ENCODE measurements around the gene MAN1C1.

The MAN1C1 gene

DNA sequence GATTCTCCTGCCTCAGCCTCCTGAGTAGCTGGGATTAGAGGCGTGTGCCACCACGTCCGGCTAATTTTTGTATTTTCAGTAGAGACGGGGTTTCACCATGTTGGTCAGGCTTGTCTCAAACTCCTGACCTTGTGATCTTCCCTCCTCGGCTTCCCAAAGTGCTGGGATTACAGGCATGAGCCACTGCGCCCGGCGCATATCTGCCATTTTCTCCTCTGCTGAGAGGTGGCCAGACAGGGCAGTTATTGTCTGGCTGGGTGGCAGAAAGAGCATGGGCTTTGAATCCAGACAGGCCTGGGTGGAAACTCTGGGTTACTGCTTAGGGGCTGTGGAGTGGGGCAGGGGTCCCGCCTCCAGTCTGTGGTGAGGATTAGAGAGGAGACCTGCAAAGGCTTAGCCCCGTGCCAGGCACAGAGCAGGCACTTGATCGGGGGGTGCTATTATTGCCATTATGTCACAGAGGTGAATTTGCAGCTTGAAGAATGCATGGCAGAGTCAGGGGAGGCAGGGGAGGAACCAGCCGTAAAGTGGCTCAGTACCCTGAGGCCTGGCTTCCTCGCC, 73.9 kb downstream of the MAN1C1 start:
- Histone ChIP-seq H3K27me3 (no peaks in the 10 kb centered on the region), H3K4me1 (ENCODE audit: control insufficient read depth in 1 of 2, insufficient read depth in 1 of 2, low read depth in 1 of 2, low read length in 1 of 2) (no peaks in the 10 kb centered on the region), H3K9me3 (no peaks in the 10 kb centered on the region), H3K27ac (no peak overlapping the region), H3K36me3 (no peaks in the 10 kb centered on the region), H3K4me3 (ENCODE audit: low read depth in 1 of 2, low read length in 1 of 2) (no peak overlapping the region)
- TF ChIP-seq, protein P1, sequence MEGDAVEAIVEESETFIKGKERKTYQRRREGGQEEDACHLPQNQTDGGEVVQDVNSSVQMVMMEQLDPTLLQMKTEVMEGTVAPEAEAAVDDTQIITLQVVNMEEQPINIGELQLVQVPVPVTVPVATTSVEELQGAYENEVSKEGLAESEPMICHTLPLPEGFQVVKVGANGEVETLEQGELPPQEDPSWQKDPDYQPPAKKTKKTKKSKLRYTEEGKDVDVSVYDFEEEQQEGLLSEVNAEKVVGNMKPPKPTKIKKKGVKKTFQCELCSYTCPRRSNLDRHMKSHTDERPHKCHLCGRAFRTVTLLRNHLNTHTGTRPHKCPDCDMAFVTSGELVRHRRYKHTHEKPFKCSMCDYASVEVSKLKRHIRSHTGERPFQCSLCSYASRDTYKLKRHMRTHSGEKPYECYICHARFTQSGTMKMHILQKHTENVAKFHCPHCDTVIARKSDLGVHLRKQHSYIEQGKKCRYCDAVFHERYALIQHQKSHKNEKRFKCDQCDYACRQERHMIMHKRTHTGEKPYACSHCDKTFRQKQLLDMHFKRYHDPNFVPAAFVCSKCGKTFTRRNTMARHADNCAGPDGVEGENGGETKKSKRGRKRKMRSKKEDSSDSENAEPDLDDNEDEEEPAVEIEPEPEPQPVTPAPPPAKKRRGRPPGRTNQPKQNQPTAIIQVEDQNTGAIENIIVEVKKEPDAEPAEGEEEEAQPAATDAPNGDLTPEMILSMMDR (IDR thresholded peaks at IDR 0.05): no peak

DNA sequence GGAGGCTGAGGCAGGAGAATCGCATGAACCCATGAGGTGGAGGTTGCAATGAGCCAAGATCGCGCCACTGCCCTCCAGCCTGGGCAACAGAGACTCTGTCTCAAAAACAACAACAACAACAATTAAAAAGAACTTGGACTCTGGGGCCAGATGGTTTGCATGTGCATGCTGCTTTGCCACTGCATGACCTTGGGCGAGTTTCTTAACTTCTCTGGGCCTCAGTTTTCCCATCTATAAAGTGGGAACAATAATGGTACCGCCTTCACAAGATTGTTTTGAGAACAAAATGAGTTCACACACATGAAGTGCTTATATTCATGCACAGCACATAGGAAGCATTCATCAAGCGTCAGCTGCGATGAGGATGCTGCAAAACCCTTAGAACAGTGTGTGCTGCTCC, 74.6 kb downstream of the MAN1C1 start:
- H3K9me3 ChIP-seq: no peaks in the 10 kb centered on the region
- no peaks in the 10 kb centered on the region for H3K36me3 ChIP-seq
- no peaks in the 10 kb centered on the region for H3K27me3 ChIP-seq
- no peaks in the 10 kb centered on the region for H3K4me1 ChIP-seq (ENCODE audit: control insufficient read depth in 1 of 2, insufficient read depth in 1 of 2, low read depth in 1 of 2, low read length in 1 of 2)
- H3K27ac ChIP-seq: no peak overlapping the region
- no peak overlapping the region for H3K4me3 ChIP-seq (ENCODE audit: low read depth in 1 of 2, low read length in 1 of 2)
- TF ChIP-seq, protein P1 (IDR thresholded peaks at IDR 0.05): no peak

DNA sequence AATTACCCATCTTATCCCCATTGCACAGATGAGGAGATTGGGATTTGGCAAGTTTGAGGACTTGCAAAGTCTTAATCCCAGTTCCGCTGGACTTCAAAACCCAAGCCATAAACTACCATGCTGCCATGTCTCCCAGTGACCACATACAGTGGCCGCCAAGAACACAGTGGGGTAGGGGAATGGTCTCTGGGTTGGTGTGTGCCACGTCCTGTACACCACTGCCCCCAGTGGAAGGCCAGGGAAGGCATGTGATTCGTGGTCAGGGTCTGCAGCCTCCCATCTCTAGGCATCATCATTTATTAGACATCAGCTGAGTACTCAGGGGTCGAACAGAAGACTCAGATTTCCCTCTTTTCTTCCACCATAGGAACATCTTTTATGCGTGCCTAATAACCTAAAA, 76.0 kb downstream of the MAN1C1 start:
- H3K27me3 ChIP-seq: no peaks in the 10 kb centered on the region
- H3K4me1 ChIP-seq (ENCODE audit: control insufficient read depth in 1 of 2, insufficient read depth in 1 of 2, low read depth in 1 of 2, low read length in 1 of 2): no peaks in the 10 kb centered on the region
- H3K4me3 ChIP-seq (ENCODE audit: low read depth in 1 of 2, low read length in 1 of 2): no peak overlapping the region
- TF ChIP-seq, protein P1 (IDR thresholded peaks at IDR 0.05): no peak
- H3K27ac ChIP-seq: no peak overlapping the region
- H3K9me3 ChIP-seq: no peaks in the 10 kb centered on the region
- no peaks in the 10 kb centered on the region for H3K36me3 ChIP-seq

DNA sequence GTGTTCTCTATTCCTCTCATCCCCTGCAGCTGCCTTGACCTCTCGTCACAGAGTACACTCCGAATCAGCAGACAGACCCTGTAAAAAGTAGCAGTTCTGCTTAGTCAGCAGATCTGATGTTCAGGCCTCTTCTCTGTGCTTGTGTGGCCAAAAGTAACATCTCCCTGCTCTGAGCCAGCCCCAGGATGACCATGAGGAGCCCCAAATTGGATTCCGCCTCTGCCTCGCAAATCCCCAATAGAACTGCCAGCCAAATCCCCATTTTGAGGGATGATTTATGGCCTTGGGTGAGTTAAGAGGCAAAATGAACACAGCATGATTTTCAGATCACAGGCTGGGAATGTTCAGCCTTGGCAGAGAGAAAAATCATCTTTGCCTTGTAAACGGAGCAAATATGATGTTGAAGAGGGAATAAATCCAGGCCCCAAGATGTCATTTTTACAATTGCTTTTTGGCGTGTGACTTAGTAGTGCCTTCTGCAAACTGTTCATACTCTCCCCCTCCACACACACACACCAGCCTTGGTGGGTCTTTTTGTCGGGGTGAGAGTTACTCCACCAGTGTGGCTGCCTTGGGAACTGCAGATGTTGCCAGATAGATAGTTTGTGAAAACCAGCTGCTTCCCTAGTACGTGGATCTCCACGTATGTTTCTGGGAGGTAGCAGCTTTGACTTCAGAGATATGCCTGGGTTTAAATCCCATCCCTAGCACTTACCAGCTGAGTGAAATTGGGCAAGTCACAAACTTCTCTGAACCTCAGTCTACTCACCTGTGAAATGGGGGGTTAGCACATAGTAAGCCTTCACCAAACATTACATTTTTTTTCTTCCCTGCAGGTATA, 77.8 kb downstream of the MAN1C1 start:
- no peaks in the 10 kb centered on the region for H3K4me1 ChIP-seq (ENCODE audit: control insufficient read depth in 1 of 2, insufficient read depth in 1 of 2, low read depth in 1 of 2, low read length in 1 of 2)
- H3K27ac ChIP-seq: no peak overlapping the region
- H3K4me3 ChIP-seq (ENCODE audit: low read depth in 1 of 2, low read length in 1 of 2): no peak overlapping the region

DNA sequence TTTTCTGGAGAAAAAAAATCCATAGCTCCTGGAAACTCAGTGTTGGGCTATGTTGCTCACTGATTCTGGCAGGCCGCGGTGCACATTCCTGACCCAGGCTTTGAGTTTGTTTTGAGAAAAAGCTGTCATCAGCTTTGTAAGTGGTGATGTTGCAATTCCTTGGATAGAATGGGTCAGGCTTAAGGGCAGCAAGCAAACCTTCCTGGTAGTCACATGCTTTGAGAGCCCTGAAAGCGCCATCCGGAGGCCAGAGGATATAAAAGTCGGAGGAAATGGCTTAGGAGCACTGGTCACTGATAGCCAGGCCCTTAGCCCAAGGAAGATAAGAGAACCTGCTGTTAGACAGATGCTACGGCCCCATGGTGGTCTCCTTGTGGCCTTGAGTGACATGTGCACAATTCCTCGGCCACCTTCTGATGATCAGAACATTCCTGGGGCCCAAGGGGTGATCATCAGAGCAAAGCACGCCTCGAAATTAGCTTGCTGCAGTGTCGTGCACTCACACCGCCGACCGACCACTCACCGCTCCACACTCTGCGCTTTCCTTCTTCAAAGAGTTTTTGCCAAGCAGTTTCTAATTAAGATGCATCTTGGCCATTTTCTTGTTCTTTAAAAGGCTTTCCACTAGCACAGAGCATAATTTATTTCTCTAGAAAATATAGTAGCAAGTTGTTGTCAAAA, 78.6 kb downstream of the MAN1C1 start:
- Histone ChIP-seq H3K9me3 (no peaks in the 10 kb centered on the region), H3K36me3 (no peaks in the 10 kb centered on the region), H3K4me3 (ENCODE audit: low read depth in 1 of 2, low read length in 1 of 2) (no peak overlapping the region), H3K4me1 (ENCODE audit: control insufficient read depth in 1 of 2, insufficient read depth in 1 of 2, low read depth in 1 of 2, low read length in 1 of 2) (no peaks in the 10 kb centered on the region), H3K27me3 (no peaks in the 10 kb centered on the region), H3K27ac (no peak overlapping the region)
- TF ChIP-seq, protein P1 (IDR thresholded peaks at IDR 0.05): no peak

More for the DNA sequence above, 77.8 kb downstream of the MAN1C1 start:
- Histone ChIP-seq H3K27me3 (no peaks in the 10 kb centered on the region), H3K9me3 (no peaks in the 10 kb centered on the region), H3K36me3 (no peaks in the 10 kb centered on the region)
- TF ChIP-seq, protein P1 (IDR thresholded peaks at IDR 0.05): no peak
